HEK293T (cell line): ENCODE results near the gene NFIA.

ENCODE experiments used
- CTBP1 ChIP-seq: fragments of 450-650 bp; IDR thresholded peaks from 2 replicates; pipeline ENCODE4 v1.6.1; 2016; ENCODE audit warnings: borderline replicate concordance
- FOXM1 ChIP-seq: fragments of 450-650 bp; IDR thresholded peaks from 2 replicates; pipeline ENCODE4 v1.6.1; 2017; ENCODE audit warnings: mild to moderate bottlenecking, borderline replicate concordance
- PKNOX1 ChIP-seq: fragments of 450-650 bp; IDR thresholded peaks from 2 replicates; pipeline ENCODE4 v1.6.1; 2016
- SP1 ChIP-seq: fragments of 450-650 bp; IDR thresholded peaks from 2 replicates; pipeline ENCODE4 v1.6.1; 2017
- SUZ12 ChIP-seq: fragments of 450-650 bp; IDR thresholded peaks from 2 replicates; pipeline ENCODE4 v1.6.1; 2016; ENCODE audit warnings: mild to moderate bottlenecking
- TARDBP ChIP-seq: fragments of 450-650 bp; IDR thresholded peaks from 2 replicates; pipeline ENCODE4 v1.6.1; 2016
- ZNF384 ChIP-seq: fragments of 450-650 bp; IDR thresholded peaks from 2 replicates; pipeline ENCODE4 v1.6.1; 2016

GRCh38 chr1:61117283-61117682, 34.9 kb downstream of the NFIA start:
- no peak for TF ChIP-seq TARDBP
- TF ChIP-seq PKNOX1, result no peak
- TF ChIP-seq FOXM1, result no peak
- TF ChIP-seq ZNF384, result no peak
- no peak for TF ChIP-seq SUZ12
- no peak for TF ChIP-seq CTBP1
- no peak for TF ChIP-seq SP1
